ENCODE results near the gene GMNC. TPM values are rescaled to one million over a fixed set of nuclear protein-coding genes. Genes with fewer than 3 reads are reported as not detected.

The GMNC gene
- polyA plus RNA-seq, 1 donor (not counting 4 experiments of a cell fraction or from before 2014, with no cell fraction given) = not detected

DNA sequence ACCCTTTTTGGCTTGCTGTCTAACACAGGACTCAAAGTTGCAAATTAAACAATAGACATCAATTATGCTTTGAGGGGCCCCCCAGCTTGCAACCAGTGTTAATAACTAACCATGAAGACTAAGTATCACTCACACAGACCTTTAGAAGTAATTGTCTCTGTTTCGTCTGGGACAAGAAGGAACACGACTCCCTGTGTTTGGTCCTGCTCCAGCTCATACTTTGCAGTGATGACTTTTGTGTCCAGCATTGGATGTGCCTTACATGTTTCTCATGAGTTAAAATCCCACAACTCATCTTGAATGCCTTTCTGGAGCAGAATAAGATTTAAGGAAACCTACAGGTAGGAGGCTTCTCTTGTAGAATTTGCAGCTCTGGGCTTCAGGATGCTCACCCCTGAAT is 53.1 kb downstream of the GMNC start:
- DNase-seq (ENCODE audit: low read depth, low spot score) = no peak
- H3K79me2 ChIP-seq (ENCODE audit: control insufficient read depth, insufficient read depth, low read length) = no peaks in the 10 kb centered on the region
- no peak overlapping the region for H3K4me3 ChIP-seq (ENCODE audit: control insufficient read depth in 2 of 3, extremely low read depth in 1 of 3, insufficient read depth in 2 of 3, low read depth in 1 of 3, low read length in 3 of 3)
- FAIRE-seq = peak; percentile 41
- peaks cover 10% of the 10 kb centered on the region for H3K4me1 ChIP-seq (ENCODE audit: control insufficient read depth, extremely low read depth, insufficient read depth, low read length)
- H3K27ac ChIP-seq (ENCODE audit: control insufficient read depth, insufficient read depth, low read length) = no peak overlapping the region
- TF ChIP-seq, protein P1, sequence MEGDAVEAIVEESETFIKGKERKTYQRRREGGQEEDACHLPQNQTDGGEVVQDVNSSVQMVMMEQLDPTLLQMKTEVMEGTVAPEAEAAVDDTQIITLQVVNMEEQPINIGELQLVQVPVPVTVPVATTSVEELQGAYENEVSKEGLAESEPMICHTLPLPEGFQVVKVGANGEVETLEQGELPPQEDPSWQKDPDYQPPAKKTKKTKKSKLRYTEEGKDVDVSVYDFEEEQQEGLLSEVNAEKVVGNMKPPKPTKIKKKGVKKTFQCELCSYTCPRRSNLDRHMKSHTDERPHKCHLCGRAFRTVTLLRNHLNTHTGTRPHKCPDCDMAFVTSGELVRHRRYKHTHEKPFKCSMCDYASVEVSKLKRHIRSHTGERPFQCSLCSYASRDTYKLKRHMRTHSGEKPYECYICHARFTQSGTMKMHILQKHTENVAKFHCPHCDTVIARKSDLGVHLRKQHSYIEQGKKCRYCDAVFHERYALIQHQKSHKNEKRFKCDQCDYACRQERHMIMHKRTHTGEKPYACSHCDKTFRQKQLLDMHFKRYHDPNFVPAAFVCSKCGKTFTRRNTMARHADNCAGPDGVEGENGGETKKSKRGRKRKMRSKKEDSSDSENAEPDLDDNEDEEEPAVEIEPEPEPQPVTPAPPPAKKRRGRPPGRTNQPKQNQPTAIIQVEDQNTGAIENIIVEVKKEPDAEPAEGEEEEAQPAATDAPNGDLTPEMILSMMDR (optimal IDR thresholded peaks at IDR 0.05 in 1 of 3, IDR thresholded peaks at IDR 0.05 in 1 of 3, conservative IDR thresholded peaks at IDR 0.05 in 1 of 3; ENCODE audit: extremely low read depth in 1 of 3, insufficient read depth in 2 of 3, low read length in 3 of 3) = no peak
- TF ChIP-seq EZH2 (IDR thresholded peaks at IDR 0.05; ENCODE audit: low read length) = no peak
- dilution Hi-C loops (cut with MboI; ENCODE audit: extremely low pct_ligation_motif_present, low sequenced_read_pairs) = no loop called here
- H3K27me3 ChIP-seq (ENCODE audit: control insufficient read depth, extremely low read depth, insufficient read depth, low read length) = no peaks in the 10 kb centered on the region
- H3K9me1 ChIP-seq (ENCODE audit: control insufficient read depth, extremely low read depth, insufficient read depth, low read length) = no peaks in the 10 kb centered on the region
- H2AFZ ChIP-seq (ENCODE audit: control insufficient read depth, low read length) = no peak overlapping the region
- H3K4me2 ChIP-seq (ENCODE audit: control insufficient read depth, extremely low read depth, insufficient read depth, low read depth, low read length) = no peak overlapping the region
- no peaks in the 10 kb centered on the region for H4K20me1 ChIP-seq (ENCODE audit: control insufficient read depth, extremely low read depth, insufficient read depth, low read length)
- H3K9me3 ChIP-seq (ENCODE audit: control insufficient read depth, low read depth, low read length) = no peaks in the 10 kb centered on the region
- no peaks in the 10 kb centered on the region for H3K36me3 ChIP-seq (ENCODE audit: control insufficient read depth in 2 of 2, extremely low read depth in 1 of 2, insufficient read depth in 2 of 2, low read length in 2 of 2)
- no peak overlapping the region for H3K9ac ChIP-seq (ENCODE audit: control insufficient read depth, extremely low read depth, insufficient read depth, low read length)

DNA sequence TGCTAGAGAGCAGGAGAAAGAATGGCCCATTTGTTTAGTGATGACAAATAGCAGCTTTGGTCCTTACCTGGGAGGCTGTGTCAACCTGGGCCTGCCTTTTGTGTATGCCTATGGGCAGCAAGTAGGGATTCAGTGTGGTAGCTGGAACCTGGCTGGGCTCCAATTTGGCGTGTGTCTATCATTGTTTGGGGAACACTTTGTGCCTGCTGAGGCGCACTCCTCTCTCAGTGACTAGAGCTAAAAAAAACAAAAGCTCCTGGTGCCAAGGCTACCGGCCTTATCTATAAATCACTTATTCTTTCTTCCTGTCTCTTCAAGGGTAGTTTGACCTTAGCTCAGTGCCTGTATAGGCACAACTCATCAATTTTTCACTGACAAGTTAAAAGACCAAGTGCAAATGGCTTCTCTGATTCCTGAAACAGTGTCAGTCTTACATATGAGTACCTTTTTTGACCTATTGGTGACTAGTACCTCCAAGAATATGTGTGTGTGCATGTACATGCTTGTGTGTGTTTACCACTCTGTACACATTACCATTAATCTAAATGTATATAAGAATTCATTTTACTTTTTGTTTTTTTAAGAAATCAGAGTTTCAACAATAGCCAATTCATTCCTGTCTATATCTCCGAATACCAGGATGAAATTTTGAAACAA is 54.6 kb downstream of the GMNC start:
- peak; percentile 53 for FAIRE-seq
- Histone ChIP-seq H4K20me1 (ENCODE audit: control insufficient read depth, extremely low read depth, insufficient read depth, low read length) (no peaks in the 10 kb centered on the region), H2AFZ (ENCODE audit: control insufficient read depth, low read length) (peak overlapping the region; percentile 23), H3K9ac (ENCODE audit: control insufficient read depth, extremely low read depth, insufficient read depth, low read length) (no peak overlapping the region), H3K4me2 (ENCODE audit: control insufficient read depth, extremely low read depth, insufficient read depth, low read depth, low read length) (peak overlapping the region; percentile 17), H3K9me3 (ENCODE audit: control insufficient read depth, low read depth, low read length) (no peaks in the 10 kb centered on the region), H3K27me3 (ENCODE audit: control insufficient read depth, extremely low read depth, insufficient read depth, low read length) (no peaks in the 10 kb centered on the region), H3K4me3 (ENCODE audit: control insufficient read depth in 2 of 3, extremely low read depth in 1 of 3, insufficient read depth in 2 of 3, low read depth in 1 of 3, low read length in 3 of 3) (no peak overlapping the region), H3K79me2 (ENCODE audit: control insufficient read depth, insufficient read depth, low read length) (no peaks in the 10 kb centered on the region), H3K9me1 (ENCODE audit: control insufficient read depth, extremely low read depth, insufficient read depth, low read length) (no peaks in the 10 kb centered on the region), H3K4me1 (ENCODE audit: control insufficient read depth, extremely low read depth, insufficient read depth, low read length) (peaks cover 10% of the 10 kb centered on the region), H3K27ac (ENCODE audit: control insufficient read depth, insufficient read depth, low read length) (no peak overlapping the region), H3K36me3 (ENCODE audit: control insufficient read depth in 2 of 2, extremely low read depth in 1 of 2, insufficient read depth in 2 of 2, low read length in 2 of 2) (no peaks in the 10 kb centered on the region)
- no peak for DNase-seq (ENCODE audit: low read depth, low spot score)
- dilution Hi-C loops (cut with MboI; ENCODE audit: extremely low pct_ligation_motif_present, low sequenced_read_pairs) = no loop called here
- TF ChIP-seq, protein P1 (optimal IDR thresholded peaks at IDR 0.05 in 1 of 3, IDR thresholded peaks at IDR 0.05 in 1 of 3, conservative IDR thresholded peaks at IDR 0.05 in 1 of 3; ENCODE audit: extremely low read depth in 1 of 3, insufficient read depth in 2 of 3, low read length in 3 of 3) = no peak
- TF ChIP-seq EZH2 (IDR thresholded peaks at IDR 0.05; ENCODE audit: low read length) = no peak
